ENCODE data around the gene PCYT2. TPM values are rescaled to one million over a fixed set of nuclear protein-coding genes. Genes with fewer than 3 reads are reported as not detected.

Gene PCYT2
- total RNA-seq, 4 donors from 2014 or later: 37.2 to 424 (median 77.1) TPM

DNA sequence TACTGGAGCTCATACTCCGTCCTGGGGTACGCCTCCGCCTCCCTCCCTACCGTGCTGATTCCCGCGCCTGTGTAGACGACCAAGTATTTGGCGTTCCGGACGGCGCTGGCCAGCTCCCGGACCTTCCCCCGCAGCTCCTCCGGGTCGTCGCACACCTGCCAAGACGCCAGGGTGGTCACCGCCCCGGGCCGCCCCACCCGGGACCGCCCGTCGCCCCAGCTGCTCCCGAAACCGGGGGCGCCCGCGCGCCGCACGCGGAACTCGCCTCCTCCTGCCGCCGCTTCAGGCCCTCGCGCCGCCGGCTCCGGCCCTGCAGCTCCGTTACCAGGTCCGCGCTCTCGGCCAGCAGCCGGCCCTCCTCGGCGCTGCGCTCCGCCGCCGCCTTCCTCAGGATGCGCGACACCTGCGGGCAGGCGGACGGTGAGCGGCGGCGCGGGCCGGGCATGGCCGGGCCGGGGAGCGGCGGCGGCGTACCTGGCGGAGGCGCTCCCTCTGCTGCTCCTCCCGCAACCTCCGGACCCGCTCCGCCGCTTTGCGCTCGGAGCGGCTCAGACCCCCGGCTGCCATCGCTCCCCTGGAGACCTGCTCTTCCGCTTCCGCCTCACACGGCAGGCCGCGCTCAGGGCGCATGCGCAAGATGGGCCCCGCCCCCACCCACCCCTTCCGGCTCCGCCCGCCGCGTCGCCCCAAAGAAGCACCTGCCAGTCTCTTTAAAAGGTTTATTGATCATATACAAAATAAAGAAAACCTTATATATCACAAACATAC, 6.5 kb upstream of the PCYT2 start, which contains the start of gene SIRT7:
SIRT7 (minus strand) TSS at position 612 of the 768 bp plus-strand sequence; CDS start at position 567, 45 bp downstream.
- H3K27ac ChIP-seq: peak within 1 kb of the TSS; percentile 88 to 92 (median 90)
- H3K4me3 ChIP-seq: peak within 1 kb of the TSS; percentile 83 to 99 (median 91)
- in situ Hi-C loops (cut with MboI; ENCODE audit: low pct_ligation_motif_present in 1 of 4, low pct_unique_long_range_greater_than_20kb in 1 of 4, low sequenced_read_pairs in 3 of 4) (no loop called here), intact Hi-C loops (cut with DNase I; ENCODE audit: low total_unique reads) (no loop called here)
- peak; percentile 83 for DNase-seq
- H3K4me1 ChIP-seq: peaks cover 15 to 61% (median 44%) of the 10 kb centered on the region in 4 donors
- no peaks in the 10 kb centered on the region for H3K27me3 ChIP-seq
- no peaks in the 10 kb centered on the region for H3K9me3 ChIP-seq
- TF ChIP-seq, protein P1, sequence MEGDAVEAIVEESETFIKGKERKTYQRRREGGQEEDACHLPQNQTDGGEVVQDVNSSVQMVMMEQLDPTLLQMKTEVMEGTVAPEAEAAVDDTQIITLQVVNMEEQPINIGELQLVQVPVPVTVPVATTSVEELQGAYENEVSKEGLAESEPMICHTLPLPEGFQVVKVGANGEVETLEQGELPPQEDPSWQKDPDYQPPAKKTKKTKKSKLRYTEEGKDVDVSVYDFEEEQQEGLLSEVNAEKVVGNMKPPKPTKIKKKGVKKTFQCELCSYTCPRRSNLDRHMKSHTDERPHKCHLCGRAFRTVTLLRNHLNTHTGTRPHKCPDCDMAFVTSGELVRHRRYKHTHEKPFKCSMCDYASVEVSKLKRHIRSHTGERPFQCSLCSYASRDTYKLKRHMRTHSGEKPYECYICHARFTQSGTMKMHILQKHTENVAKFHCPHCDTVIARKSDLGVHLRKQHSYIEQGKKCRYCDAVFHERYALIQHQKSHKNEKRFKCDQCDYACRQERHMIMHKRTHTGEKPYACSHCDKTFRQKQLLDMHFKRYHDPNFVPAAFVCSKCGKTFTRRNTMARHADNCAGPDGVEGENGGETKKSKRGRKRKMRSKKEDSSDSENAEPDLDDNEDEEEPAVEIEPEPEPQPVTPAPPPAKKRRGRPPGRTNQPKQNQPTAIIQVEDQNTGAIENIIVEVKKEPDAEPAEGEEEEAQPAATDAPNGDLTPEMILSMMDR (IDR thresholded peaks at IDR 0.05): no peak
- TF ChIP-seq POLR2AphosphoS5 (IDR thresholded peaks at IDR 0.05): peak; percentile 80 to 95 (median 92)
- TF ChIP-seq EP300 (IDR thresholded peaks at IDR 0.05; ENCODE audit: low read depth): no peak
- TF ChIP-seq POLR2A (IDR thresholded peaks at IDR 0.05): peak; percentile 67
- peaks cover 0 to 32% (median 11%) of the 10 kb centered on the region in 4 donors for H3K36me3 ChIP-seq
- 1% methylated on average over 55 of the region's 94 CpGs; no CpG with 5 or more reads in 1 of the 2 donors for WGBS, 2 donors (ENCODE audit: low coverage in 1 of 2)

DNA sequence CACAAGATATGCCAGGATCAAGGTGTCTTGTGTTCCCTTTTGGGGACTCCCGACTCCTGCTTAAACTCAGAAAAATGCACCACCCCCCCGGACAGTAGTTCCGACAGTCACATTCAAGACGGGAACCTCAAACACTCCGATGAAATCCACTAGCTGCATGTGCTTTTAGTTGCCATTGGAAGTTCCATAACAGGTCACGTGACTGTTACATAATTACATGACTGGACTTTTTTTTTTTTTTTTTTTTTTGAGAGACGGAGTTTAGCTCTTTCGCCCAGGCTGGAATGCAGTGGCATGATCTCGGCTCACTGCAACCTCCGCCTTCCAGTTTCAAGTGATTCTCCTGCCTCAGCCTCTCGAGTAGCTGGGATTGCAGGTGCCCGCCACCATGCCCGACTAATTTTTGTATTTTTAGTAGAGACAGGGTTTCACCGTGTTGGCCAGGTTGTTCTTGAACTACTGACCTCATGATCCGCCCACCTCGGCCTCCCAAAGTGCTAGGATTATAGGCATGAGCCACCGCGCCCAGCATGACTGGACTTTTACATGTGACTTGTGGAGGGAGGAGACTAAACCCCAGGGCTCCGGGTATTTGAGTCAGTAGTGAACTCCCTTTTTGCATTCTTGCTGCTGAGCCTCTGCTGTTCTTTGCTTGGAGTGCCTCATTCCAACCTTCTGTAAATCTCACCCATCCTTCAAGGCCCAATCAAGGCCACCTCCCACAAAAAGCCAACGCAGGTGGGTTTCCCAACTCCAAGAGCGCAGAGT, 5.2 kb upstream of the PCYT2 start:
- DNase-seq: peak; percentile 70
- Histone ChIP-seq H3K9me3 (no peaks in the 10 kb centered on the region), H3K4me3 (peak overlapping the region in 3 of 4 donors; percentile 83 to 99 (median 90)), H3K27ac (peak overlapping the region; percentile 88 to 92 (median 90)), H3K4me1 (peaks cover 11 to 55% (median 39%) of the 10 kb centered on the region in 4 donors), H3K36me3 (peaks cover 0 to 26% (median 10%) of the 10 kb centered on the region in 4 donors), H3K27me3 (no peaks in the 10 kb centered on the region)
- in situ Hi-C loops (cut with MboI; ENCODE audit: low pct_ligation_motif_present in 1 of 4, low pct_unique_long_range_greater_than_20kb in 1 of 4, low sequenced_read_pairs in 3 of 4) (no loop called here), intact Hi-C loops (cut with DNase I; ENCODE audit: low total_unique reads) (no loop called here)
- 60 to 67% methylated on average over 6 to 21 of the region's 21 CpGs for WGBS, 2 donors (ENCODE audit: low coverage in 1 of 2)
- peak in 2 of 3 donors; percentile 90 to 94 for TF ChIP-seq POLR2AphosphoS5 (IDR thresholded peaks at IDR 0.05)
- peak; percentile 88 for TF ChIP-seq POLR2A (IDR thresholded peaks at IDR 0.05)
- no peak for TF ChIP-seq EP300 (IDR thresholded peaks at IDR 0.05; ENCODE audit: low read depth)

DNA sequence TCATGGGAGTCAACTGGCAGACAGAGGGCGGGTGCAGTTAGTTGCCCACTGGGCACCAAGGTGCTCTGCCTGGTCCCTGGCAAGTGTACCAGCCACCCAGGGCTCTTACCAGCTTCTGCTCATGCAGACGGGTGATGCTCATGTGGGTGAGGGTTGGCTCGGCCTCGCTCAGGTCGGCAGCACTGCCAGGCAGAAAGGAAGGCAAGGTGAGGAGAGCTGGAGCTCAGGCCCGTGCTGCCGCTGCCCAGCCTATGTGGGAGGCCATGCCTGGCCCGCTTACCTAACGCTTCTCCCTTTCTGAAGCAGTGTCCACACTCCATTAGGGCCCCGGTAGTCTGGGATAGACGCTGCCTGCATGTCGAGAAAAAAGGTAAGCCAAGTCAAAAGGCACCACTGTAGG, 4.1 kb upstream of the PCYT2 start:
- no peak overlapping the region for H3K27ac ChIP-seq
- peaks cover 0 to 26% (median 10%) of the 10 kb centered on the region in 4 donors for H3K36me3 ChIP-seq
- TF ChIP-seq, protein P1 (IDR thresholded peaks at IDR 0.05): no peak
- TF ChIP-seq EP300 (IDR thresholded peaks at IDR 0.05; ENCODE audit: low read depth): no peak
- no peak for TF ChIP-seq POLR2A (IDR thresholded peaks at IDR 0.05)
- TF ChIP-seq POLR2AphosphoS5 (IDR thresholded peaks at IDR 0.05): no peak
- DNase-seq: no peak
- no peak overlapping the region for H3K4me3 ChIP-seq
- peaks cover 12 to 51% (median 36%) of the 10 kb centered on the region in 4 donors for H3K4me1 ChIP-seq
- H3K9me3 ChIP-seq: no peaks in the 10 kb centered on the region
- no peaks in the 10 kb centered on the region for H3K27me3 ChIP-seq
- in situ Hi-C loops (cut with MboI; ENCODE audit: low pct_ligation_motif_present in 1 of 4, low pct_unique_long_range_greater_than_20kb in 1 of 4, low sequenced_read_pairs in 3 of 4): no loop called here
- WGBS, 2 donors (ENCODE audit: low coverage in 1 of 2): 98% methylated on average over 10 of the region's 12 CpGs; no CpG with 5 or more reads in 1 of the 2 donors
- intact Hi-C loops (cut with DNase I; ENCODE audit: low total_unique reads): no loop called here

DNA sequence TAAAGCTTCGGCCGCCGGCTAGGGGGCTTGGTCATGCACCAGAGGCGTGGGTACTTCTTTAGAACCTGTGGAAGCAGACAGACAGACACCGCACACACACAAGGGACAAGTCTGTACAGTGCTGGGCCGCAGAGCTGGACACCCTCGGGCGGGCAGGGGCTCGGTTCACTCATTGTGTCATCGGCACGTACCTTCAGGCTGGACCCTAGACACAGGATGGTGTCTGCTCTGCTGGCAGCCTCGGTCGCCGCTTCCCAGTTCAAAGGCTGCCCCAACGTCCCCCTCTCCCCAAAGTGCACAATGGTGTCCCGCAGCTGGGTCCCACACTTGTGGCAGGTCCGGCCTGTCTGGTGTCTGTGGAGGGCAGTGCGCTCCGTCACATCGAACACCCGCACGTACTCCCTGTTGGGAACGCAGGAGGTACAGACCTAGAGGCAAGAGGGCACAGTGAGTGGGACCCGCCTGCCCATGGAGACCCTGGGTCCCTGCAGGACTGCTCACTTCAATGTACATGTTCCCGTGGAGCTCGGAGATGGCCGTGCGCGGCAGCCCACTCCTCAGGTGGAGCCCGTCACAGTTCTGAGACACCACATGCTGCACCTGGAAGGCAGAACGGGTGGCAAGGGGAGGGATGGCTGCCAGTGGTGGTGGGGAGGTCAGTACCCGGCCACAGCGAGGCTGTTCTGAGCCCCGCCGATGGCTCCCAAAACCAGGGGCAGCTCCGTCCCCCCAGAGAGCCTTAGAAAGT, 3.1 kb upstream of the PCYT2 start:
- H3K27ac ChIP-seq: no peak overlapping the region
- no peak overlapping the region for H3K4me3 ChIP-seq
- in situ Hi-C loops (cut with MboI; ENCODE audit: low pct_ligation_motif_present in 1 of 4, low pct_unique_long_range_greater_than_20kb in 1 of 4, low sequenced_read_pairs in 3 of 4) (no loop called here), intact Hi-C loops (cut with DNase I; ENCODE audit: low total_unique reads) (no loop called here)
- 95% methylated on average over 36 of the region's 36 CpGs; no CpG with 5 or more reads in 1 of the 2 donors for WGBS, 2 donors (ENCODE audit: low coverage in 1 of 2)
- H3K4me1 ChIP-seq: peaks cover 21 to 48% (median 36%) of the 10 kb centered on the region in 4 donors
- TF ChIP-seq EP300 (IDR thresholded peaks at IDR 0.05; ENCODE audit: low read depth) (no peak), POLR2A (IDR thresholded peaks at IDR 0.05) (no peak)
- no peaks in the 10 kb centered on the region for H3K9me3 ChIP-seq
- DNase-seq: no peak
- H3K27me3 ChIP-seq: no peaks in the 10 kb centered on the region
- peaks cover 0 to 26% (median 10%) of the 10 kb centered on the region in 4 donors for H3K36me3 ChIP-seq
